DND-41 (cell line): ENCODE measurements around the gene MIA3.

Experiments
- CTCF ChIP-seq: IDR thresholded peaks from 2 replicates; pipeline ENCODE4 v1.5.1; 2012; ENCODE audit warnings: borderline replicate concordance, low read length, moderate library complexity, mild to moderate bottlenecking; ENCODE audit not compliant: poor library complexity, severe bottlenecking; ENCODE audit errors: extremely low read depth
- EZH2 ChIP-seq: IDR thresholded peaks from 3 replicates; pipeline ENCODE4 v1.6.1; 2012; ENCODE audit warnings: borderline replicate concordance, low read depth, mild to moderate bottlenecking, moderate library complexity, low read length, inconsistent platforms; ENCODE audit not compliant: severe bottlenecking

DNA sequence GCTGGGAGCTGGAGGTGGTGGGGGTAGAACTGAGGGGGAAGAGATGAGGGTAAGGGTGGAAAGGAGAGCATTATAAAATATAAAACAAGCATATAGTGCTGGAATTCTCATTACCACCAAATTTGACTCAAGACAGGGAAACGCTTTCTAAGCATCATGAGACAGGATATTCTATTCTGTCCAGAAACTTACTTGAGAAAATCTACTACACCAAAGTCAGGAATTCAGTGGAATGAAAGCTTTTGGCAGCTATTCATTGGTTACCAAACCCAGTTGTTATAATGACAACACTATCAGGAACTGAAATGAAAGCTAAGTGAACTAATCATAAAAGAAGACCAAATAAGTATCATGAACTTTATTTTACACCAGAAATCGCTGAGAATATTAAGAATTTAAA, 79.9 kb downstream of the MIA3 start:
- TF ChIP-seq EZH2: no peak
- no peak for TF ChIP-seq CTCF
